WTC11 (cell line): ENCODE data around the gene FOXP1. TPM values are rescaled to one million over a fixed set of nuclear protein-coding genes. Genes with fewer than 3 reads are reported as not detected.

Experiments used
- ATAC-seq: fragments of 200-7000 bp; cut with Tn5 transposase; 2 replicates; pipeline ENCODE4 v1.10.0; 2021; ENCODE audit warnings: mild to moderate bottlenecking, moderate library complexity
- CTCF ChIA-PET: fragments of 300-600 bp; sonication (Branson Sonifier 250); formaldehyde crosslinking; loops from one replicate; lab custom pipeline; 2021; ENCODE audit warnings: antibody characterized with exemption; lab: Charles Lee
- POLR2A ChIA-PET: fragments of 350-600 bp; sonication (Branson Sonifier 250); formaldehyde crosslinking; loops from one replicate; lab custom pipeline; 2021; ENCODE audit warnings: antibody characterized with exemption; lab: Charles Lee
- DNase-seq: peaks from one replicate; pipeline ENCODE4 v3.0.0; 2021; ENCODE audit warnings: low spot score
- H3K27ac Mint-ChIP-seq: 2 replicates; pipeline ENCODE4 v1.8.0; 2021; ENCODE audit warnings: mixed read lengths
- H3K27me3 Mint-ChIP-seq: 2 replicates; pipeline ENCODE4 v1.8.0; 2021; ENCODE audit warnings: low read depth, mild to moderate bottlenecking, moderate library complexity, mixed read lengths
- H3K36me3 Mint-ChIP-seq: 2 replicates; pipeline ENCODE4 v1.8.0; 2021; ENCODE audit warnings: mixed read lengths
- H3K4me1 Mint-ChIP-seq: 2 replicates; pipeline ENCODE4 v1.8.0; 2022; ENCODE audit warnings: mixed read lengths
- H3K4me3 Mint-ChIP-seq: 2 replicates; pipeline ENCODE4 v1.8.0; 2021; ENCODE audit warnings: mild to moderate bottlenecking, moderate library complexity, mixed read lengths
- H3K9me3 Mint-ChIP-seq: 2 replicates; pipeline ENCODE4 v1.8.0; 2021; ENCODE audit warnings: mixed read lengths
- ATF6 ChIP-seq: sonication (generic); formaldehyde crosslinking; IDR thresholded peaks from 2 replicates; pipeline ENCODE4 v1.8.1; 2023; ENCODE audit warnings: mild to moderate bottlenecking, missing genetic modification reagents
- CREM ChIP-seq: sonication (generic); formaldehyde crosslinking; IDR thresholded peaks from 2 replicates; pipeline ENCODE4 v1.8.1; 2022; ENCODE audit warnings: mild to moderate bottlenecking, missing genetic modification reagents, moderate library complexity
- E2F4 ChIP-seq: sonication (generic); formaldehyde crosslinking; IDR thresholded peaks from 2 replicates; pipeline ENCODE4 v1.8.1; 2022; ENCODE audit warnings: low read depth, mild to moderate bottlenecking, moderate library complexity, missing genetic modification reagents, borderline replicate concordance
- ELF4 ChIP-seq: sonication (generic); formaldehyde crosslinking; IDR thresholded peaks from 2 replicates; pipeline ENCODE4 v1.8.1; 2022; ENCODE audit warnings: low read depth, mild to moderate bottlenecking, moderate library complexity, missing genetic modification reagents
- GABPB1 ChIP-seq: sonication (generic); formaldehyde crosslinking; IDR thresholded peaks from 2 replicates; pipeline ENCODE4 v1.8.1; 2023; ENCODE audit warnings: mild to moderate bottlenecking, missing genetic modification reagents
- JUN ChIP-seq: sonication (generic); formaldehyde crosslinking; IDR thresholded peaks from 2 replicates; pipeline ENCODE4 v1.8.0; 2023; ENCODE audit warnings: mild to moderate bottlenecking, missing genetic modification reagents
- MAX ChIP-seq: sonication (generic); formaldehyde crosslinking; IDR thresholded peaks from 2 replicates; pipeline ENCODE4 v1.8.0; 2022; ENCODE audit warnings: mild to moderate bottlenecking, missing genetic modification reagents
- MYBL2 ChIP-seq: sonication (generic); formaldehyde crosslinking; IDR thresholded peaks from 2 replicates; pipeline ENCODE4 v1.8.1; 2023; ENCODE audit warnings: mild to moderate bottlenecking, moderate library complexity, missing genetic modification reagents
- NR3C1 ChIP-seq: sonication (generic); formaldehyde crosslinking; conservative IDR thresholded peaks from 2 replicates; pipeline ENCODE4 v1.8.1; 2023; ENCODE audit warnings: low read depth, mild to moderate bottlenecking, missing genetic modification reagents
- SMAD3 ChIP-seq: sonication (generic); formaldehyde crosslinking; IDR thresholded peaks from 2 replicates; pipeline ENCODE4 v1.8.0; 2022; ENCODE audit warnings: missing genetic modification reagents, mild to moderate bottlenecking, borderline replicate concordance
- TCF7 ChIP-seq: sonication (generic); formaldehyde crosslinking; IDR thresholded peaks from 2 replicates; pipeline ENCODE4 v1.8.0; 2022; ENCODE audit warnings: mild to moderate bottlenecking, low read depth, missing genetic modification reagents, moderate library complexity
- USF2 ChIP-seq: sonication (generic); formaldehyde crosslinking; IDR thresholded peaks from 2 replicates; pipeline ENCODE4 v1.8.1; 2023; ENCODE audit warnings: mild to moderate bottlenecking, missing genetic modification reagents, moderate library complexity
- ZBTB43 ChIP-seq: sonication (generic); formaldehyde crosslinking; IDR thresholded peaks from 2 replicates; pipeline ENCODE4 v1.8.1; 2023; ENCODE audit warnings: mild to moderate bottlenecking, missing genetic modification reagents
- ZNF138 ChIP-seq: sonication (generic); formaldehyde crosslinking; conservative IDR thresholded peaks from 2 replicates; pipeline ENCODE4 v1.8.1; 2022; ENCODE audit warnings: mild to moderate bottlenecking, moderate library complexity, missing genetic modification reagents
- ZNF219 ChIP-seq: sonication (generic); formaldehyde crosslinking; IDR thresholded peaks from 2 replicates; pipeline ENCODE4 v1.8.0; 2023; ENCODE audit warnings: missing genetic modification reagents, mild to moderate bottlenecking, borderline replicate concordance
- ZNF263 ChIP-seq: sonication (generic); formaldehyde crosslinking; IDR thresholded peaks from 2 replicates; pipeline ENCODE4 v1.8.1; 2022; ENCODE audit warnings: low read depth, mild to moderate bottlenecking, moderate library complexity, missing genetic modification reagents
- ZNF396 ChIP-seq: fragments of 250-450 bp; sonication (Bioruptor Pico); IDR thresholded peaks from 2 replicates; pipeline ENCODE4 v1.8.0; 2021; ENCODE audit warnings: mild to moderate bottlenecking, moderate library complexity, borderline replicate concordance
- total RNA-seq: library from RNA; stranded (reverse); gene quantifications from 3 replicates; pipeline ENCODE4 v1.2.3, GENCODE V29; 2021

The FOXP1 gene
- total RNA-seq, 1 experiment from 2014 or later: 25.8 TPM

GRCh38 chr3:71094658-71095209 lies 488.8 kb downstream of the FOXP1 start (continued):
- TF ChIP-seq USF2 (CRISPR knock-in tag): no peak
- no peak for TF ChIP-seq E2F4 (CRISPR knock-in tag)
- no peak for TF ChIP-seq NR3C1
- TF ChIP-seq ATF6 (CRISPR knock-in tag): no peak
- TF ChIP-seq, all 79 proteins: peak for 0

DNA sequence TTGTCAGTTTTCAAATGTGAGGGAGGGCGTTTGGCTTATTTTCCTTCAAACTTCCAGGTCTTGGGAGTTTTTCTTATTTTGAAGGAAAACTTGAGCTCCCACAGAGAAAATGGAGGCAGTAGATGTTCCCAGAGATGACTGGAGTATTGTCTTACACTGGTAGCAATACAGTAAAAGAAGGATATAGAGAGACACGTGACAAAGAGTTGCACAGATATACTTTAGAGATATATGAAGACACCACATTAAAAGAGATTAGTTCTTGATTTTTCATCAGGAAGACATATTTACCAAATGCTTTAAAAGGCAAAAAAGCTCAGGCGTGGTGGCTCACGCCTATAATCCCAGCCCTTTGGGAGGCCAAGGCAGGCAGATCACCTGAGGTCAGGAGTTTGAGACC lies 490.9 kb downstream of the FOXP1 start:
- Mint-ChIP-seq H3K27ac (no peak overlapping the region), H3K27me3 (no peaks in the 10 kb centered on the region), H3K4me3 (no peak overlapping the region), H3K9me3 (no peaks in the 10 kb centered on the region), H3K36me3 (no peaks in the 10 kb centered on the region), H3K4me1 (peaks cover 15% of the 10 kb centered on the region)
- ATAC-seq (no peak), DNase-seq (no peak)
- ChIA-PET POLR2A (no interaction called here), CTCF (no interaction called here)
- no peak for TF ChIP-seq ZNF263 (CRISPR knock-in tag)
- TF ChIP-seq MAX: no peak
- TF ChIP-seq ELF4 (CRISPR knock-in tag): no peak
- no peak for TF ChIP-seq TCF7 (CRISPR knock-in tag)
- no peak for TF ChIP-seq MYBL2 (CRISPR knock-in tag)
- no peak for TF ChIP-seq ATF6 (CRISPR knock-in tag)
- TF ChIP-seq ZBTB43: no peak
- no peak for TF ChIP-seq ZNF396 (CRISPR knock-in tag)
- no peak for TF ChIP-seq ZNF219 (CRISPR knock-in tag)
- no peak for TF ChIP-seq CREM (CRISPR knock-in tag)
- no peak for TF ChIP-seq ZNF138 (CRISPR knock-in tag)
- TF ChIP-seq E2F4 (CRISPR knock-in tag): no peak
- TF ChIP-seq SMAD3: no peak
- TF ChIP-seq GABPB1 (CRISPR knock-in tag): no peak
- no peak for TF ChIP-seq JUN (CRISPR knock-in tag)
